ENCODE results near the gene OLFML2B.

Gene OLFML2B

DNA sequence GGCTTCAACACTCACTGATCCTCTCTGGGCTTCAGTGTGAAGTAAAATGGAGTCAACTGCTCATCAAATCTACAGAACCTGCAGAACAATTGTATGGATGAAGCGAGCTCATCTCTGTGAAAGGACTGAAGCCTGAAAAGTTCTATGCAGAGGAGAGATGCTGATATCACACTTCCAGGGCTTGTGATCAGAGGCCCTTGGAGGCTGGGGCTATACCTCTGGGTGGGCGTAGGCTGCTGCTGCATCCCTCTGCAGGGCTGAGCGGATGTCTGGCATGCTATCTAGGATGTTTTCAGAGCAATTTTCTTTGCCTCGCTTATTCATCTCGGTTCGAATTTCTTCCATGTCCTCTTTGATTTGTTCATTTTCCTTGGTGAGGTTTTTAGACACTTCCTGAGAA, 17.6 kb downstream of the OLFML2B start:
- DNase-seq (ENCODE audit: low spot score), result no peak

DNA sequence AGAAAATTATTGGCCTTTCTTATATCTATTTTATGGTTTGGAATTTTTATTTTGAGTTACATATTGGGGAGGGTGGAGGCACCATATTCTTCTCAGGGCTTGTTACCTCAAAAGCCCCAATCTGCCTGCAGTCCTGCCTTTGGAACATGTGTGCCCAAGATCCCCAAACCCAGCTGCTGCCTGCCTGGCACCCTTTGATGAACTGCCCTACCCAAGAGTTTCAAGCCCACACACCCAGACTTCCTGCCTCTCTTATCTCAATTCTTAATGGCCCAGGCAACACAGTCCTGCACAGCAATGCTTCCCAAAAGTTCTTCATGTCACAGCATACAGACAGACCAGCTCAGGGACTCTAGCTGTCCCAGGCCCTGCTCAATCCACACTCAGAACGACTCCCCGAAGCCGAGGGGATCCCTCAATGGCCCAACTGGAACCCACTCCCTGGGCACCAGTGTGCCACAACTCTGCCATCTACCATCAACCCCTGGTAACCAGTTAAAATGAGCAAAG, 19.2 kb downstream of the OLFML2B start:
- no peak for DNase-seq (ENCODE audit: low spot score)

GRCh38 chr1:162003830-162004215, 19.8 kb downstream of the OLFML2B start:
- DNase-seq (ENCODE audit: low spot score), result no peak

GRCh38 chr1:162003061-162003829, 20.4 kb downstream of the OLFML2B start:
- DNase-seq (ENCODE audit: low spot score), result no peak

DNA sequence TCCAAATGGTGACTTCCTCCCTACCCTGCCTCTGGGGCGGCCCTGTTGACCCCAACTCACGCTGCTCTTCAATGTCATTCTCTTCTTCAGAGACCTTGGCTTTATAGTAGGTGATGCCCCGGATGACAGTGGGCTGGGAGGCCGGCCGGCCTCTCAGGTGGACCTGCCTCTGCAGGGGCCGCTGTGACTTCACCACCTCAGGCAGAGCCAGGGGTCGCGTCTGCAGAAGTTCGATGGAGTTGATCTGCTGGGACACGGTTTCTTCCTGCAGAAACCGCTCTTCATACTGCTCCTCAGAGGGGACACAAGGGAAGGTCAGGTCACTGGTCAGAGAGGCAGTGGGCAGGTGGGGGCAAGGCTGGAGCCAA, 23.6 kb downstream of the OLFML2B start:
- DNase-seq (ENCODE audit: low spot score), result no peak

DNA sequence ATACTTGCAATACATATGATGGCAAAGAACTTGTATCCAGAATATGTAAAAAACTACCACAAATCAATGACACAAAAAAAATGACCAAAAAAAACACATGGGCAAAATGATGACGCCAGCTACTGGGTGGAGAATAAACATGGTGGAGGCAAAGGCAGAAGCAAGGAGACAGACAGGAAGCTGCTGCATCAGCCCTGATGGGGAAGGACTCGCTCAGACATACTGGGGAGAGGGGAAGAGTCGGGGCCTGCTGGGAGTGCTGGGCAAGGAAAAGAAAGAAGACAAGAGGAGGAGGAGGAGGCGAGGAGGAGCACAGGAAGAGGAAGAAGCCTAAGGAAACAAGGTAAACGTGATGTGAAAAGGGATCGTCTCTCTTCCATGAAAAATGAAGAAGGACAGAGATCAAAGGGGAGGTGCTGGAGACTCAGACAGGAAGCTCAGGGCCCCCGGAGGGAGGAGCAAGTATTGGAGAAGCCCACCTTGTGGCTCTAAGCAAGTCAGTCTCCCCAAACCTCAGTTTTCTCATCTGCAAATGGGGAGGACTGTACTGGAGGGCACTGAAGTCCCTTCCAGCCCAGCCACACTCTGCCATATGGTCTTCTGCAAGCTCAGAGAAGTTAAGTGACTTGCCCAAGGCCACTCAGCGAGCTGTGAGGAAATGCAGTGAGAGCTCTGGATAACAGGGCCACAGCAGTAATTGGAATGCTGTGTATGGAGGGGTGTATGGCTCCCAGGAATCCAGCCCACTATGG, 24.2 kb downstream of the OLFML2B start:
- no peak for DNase-seq (ENCODE audit: low spot score)

DNA sequence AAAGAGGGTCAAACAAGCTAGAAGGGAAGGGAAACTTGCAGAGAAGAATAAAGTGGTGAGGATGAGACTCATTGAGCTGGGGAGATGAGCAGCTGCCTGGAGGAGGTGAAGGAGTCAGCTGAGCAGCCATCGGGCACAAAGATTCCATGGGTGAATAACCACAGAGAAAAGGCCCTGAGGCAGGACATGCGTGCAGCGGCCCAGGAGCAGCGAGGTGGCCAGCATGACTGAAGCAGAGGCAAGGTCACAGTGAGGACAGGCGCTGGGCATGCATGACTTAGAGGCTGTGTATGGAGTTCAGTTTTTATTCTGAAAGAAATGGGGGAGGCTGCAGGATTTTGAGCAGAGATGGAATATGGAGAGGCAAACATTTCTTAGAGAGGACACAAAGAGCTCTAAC, 24.9 kb downstream of the OLFML2B start:
- DNase-seq (ENCODE audit: low spot score), result no peak

GRCh38 chr1:161997152-161997551, 26.5 kb downstream of the OLFML2B start:
- no peak for DNase-seq (ENCODE audit: low spot score)

- DNase-seq (ENCODE audit: low spot score), result no peak
Observed at GRCh38 chr1:161994175-161994668, 29.4 kb downstream of the OLFML2B start.

GRCh38 chr1:161993576-161993975, 30.1 kb downstream of the OLFML2B start:
- DNase-seq (ENCODE audit: low spot score), result no peak

DNA sequence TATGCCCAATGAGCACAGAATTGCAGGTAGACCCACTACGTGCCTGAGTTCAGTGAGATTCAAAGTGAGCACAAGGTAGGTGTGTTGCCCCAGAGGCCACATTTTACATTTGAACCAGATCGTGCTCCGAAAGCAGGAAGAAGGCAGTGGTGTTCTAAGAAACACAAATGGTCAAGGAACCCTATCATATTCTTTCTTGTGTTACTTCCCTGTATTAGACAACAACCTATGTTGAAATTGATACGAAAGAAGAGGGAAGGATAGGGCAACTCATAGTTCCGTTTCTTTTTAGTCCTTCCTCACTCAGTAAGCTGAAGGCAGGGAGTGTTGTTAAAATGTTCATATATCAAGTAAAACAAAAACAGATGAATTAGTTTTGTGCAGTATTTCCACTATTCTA, 33.9 kb downstream of the OLFML2B start:
- no peak for DNase-seq (ENCODE audit: low spot score)

DNA sequence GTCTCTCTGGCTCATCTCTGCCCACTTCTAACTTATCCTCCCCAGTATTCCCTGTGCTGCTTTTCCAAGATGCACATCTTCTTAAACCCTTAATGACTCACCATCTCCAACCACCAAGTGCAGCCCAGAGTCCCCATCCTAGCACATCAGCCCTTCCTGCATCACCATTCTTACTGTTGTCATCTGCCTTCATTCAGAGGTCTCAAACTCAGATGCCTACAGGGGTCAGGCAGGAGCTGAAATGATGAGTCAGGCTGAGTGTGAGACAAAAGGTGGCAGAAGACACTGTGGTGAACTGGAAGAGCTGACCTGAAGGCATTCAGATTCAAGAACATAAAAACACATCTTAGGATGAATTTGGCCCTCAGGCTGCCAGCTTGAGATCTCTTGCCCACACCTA, 34.6 kb downstream of the OLFML2B start:
- DNase-seq (ENCODE audit: low spot score), result no peak

- no peak for DNase-seq (ENCODE audit: low spot score)
Observed at GRCh38 chr1:161988413-161988812, 35.3 kb downstream of the OLFML2B start.

GRCh38 chr1:161987872-161988271, 35.8 kb downstream of the OLFML2B start:
- no peak for DNase-seq (ENCODE audit: low spot score)

DNA sequence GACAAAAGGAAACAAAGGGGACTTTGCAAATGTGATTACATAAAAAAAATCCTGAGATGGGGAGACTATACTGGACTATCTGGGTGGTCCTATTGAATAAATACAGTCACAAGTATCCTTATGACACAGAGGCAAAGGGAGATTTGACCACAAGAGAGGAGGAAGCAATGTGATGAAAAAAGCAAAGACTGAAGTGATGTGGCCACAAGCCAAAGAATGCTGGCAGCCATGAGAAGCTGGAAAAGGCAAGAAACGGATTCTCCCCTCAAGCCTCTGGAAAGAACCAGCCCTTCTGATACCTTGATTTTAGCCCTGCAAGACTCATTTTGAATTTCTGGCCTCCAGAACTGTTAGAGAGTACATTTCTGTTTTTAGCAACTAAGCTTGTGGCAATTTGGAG, 36.4 kb downstream of the OLFML2B start:
- no peak for DNase-seq (ENCODE audit: low spot score)

- peak; percentile 84 for DNase-seq (ENCODE audit: low spot score)
Observed at GRCh38 chr1:161986328-161986727, 37.3 kb downstream of the OLFML2B start.

- DNase-seq (ENCODE audit: low spot score), result no peak
Observed at GRCh38 chr1:161985301-161985822, 38.3 kb downstream of the OLFML2B start.

GRCh38 chr1:161983725-161984124, 39.9 kb downstream of the OLFML2B start:
- DNase-seq (ENCODE audit: low spot score), result no peak

GRCh38 chr1:161982917-161983316, 40.8 kb downstream of the OLFML2B start:
- DNase-seq (ENCODE audit: low spot score), result no peak

GRCh38 chr1:161982507-161982895, 41.2 kb downstream of the OLFML2B start:
- DNase-seq (ENCODE audit: low spot score), result no peak

DNA sequence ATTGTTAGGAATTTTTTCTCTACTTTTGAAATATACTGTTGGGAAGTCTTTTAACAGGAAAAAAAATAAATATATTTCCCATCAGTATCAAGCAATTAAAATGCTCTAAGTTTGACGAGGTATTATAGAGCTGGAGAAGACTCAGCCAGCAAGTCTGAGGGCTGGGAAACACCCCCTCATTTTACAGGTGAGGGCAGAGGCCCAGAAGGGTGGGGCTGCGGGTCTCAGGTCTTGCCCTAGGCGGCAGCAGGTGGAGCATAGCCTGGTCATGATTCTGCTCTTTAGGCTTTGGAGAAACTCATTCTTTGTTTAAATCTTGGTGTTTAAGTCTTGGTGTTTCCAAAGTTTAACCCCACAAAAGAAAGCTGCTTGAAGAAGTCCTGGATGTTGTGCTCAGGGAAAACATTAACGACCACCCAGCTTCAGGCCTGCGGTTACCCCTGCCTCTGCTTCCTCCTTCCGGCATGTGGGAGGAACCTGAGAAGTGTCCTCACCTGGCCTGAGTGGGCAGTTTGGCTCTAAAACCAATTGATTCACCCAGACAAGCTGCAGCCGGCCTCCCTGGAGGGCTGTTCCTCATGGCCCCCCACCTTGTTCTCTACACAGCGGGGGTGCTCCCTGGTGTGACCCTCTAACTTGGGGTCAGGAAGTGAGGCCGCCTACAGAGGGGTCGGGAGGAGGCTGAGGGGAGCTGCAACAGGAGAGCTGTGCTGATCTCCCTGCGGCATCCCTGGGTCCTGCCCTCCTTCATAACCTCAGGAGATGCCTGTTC, 41.7 kb downstream of the OLFML2B start:
- peak; percentile 61 for DNase-seq (ENCODE audit: low spot score)

GRCh38 chr1:161981126-161981525, 42.5 kb downstream of the OLFML2B start:
- DNase-seq (ENCODE audit: low spot score), result peak; percentile 46
